H1 (cell line): ENCODE measurements around the gene ACTR8.

ENCODE experiments used
- POLR2AphosphoS5 ChIP-seq: IDR thresholded peaks from 2 replicates; pipeline ENCODE4 v1.6.1; 2011; ENCODE audit warnings: low read depth, low read length
- TF ChIP-seq, protein P1 (sequence below): IDR thresholded peaks from 2 replicates; pipeline ENCODE4 v1.6.1; 2011; ENCODE audit warnings: low read depth, mild to moderate bottlenecking, low read length; ENCODE audit not compliant: insufficient read depth
- TF ChIP-seq, protein P2 (sequence below), 3 experiments: IDR thresholded peaks; 1 replicate in 2 of 3; 2 replicates in 1 of 3; pipeline versions ENCODE4 v1.5.1 to v1.6.1; 2011; ENCODE audit warnings: low read length in 3 of 3, mild to moderate bottlenecking in 3 of 3, inconsistent platforms in 2 of 3, low read depth in 1 of 3, moderate library complexity in 1 of 3; ENCODE audit not compliant: insufficient read depth in 1 of 3; ENCODE audit errors: control extremely low read depth in 1 of 3

DNA sequence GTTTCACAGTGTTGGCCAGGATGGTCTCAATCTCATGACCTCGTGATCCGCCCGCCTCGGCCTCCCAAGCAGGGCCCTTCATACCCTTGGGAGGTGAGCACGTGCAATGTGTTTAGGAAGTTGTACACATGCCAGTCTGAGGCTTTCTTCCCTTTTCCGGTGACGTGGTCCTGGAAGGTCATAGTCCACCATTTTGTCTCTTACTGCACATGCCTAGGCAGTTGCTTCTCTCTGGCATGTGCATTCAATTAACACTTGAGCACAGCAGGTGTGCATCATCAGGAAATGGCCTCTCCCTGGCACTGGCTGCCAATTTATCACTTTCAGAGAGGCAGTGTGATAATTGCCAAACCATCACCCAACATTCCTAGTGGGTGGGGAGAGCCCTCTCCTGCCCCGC, 31.4 kb upstream of the ACTR8 start:
- TF ChIP-seq, protein P1, sequence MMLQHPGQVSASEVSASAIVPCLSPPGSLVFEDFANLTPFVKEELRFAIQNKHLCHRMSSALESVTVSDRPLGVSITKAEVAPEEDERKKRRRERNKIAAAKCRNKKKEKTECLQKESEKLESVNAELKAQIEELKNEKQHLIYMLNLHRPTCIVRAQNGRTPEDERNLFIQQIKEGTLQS = no peak
- TF ChIP-seq, protein P2, sequence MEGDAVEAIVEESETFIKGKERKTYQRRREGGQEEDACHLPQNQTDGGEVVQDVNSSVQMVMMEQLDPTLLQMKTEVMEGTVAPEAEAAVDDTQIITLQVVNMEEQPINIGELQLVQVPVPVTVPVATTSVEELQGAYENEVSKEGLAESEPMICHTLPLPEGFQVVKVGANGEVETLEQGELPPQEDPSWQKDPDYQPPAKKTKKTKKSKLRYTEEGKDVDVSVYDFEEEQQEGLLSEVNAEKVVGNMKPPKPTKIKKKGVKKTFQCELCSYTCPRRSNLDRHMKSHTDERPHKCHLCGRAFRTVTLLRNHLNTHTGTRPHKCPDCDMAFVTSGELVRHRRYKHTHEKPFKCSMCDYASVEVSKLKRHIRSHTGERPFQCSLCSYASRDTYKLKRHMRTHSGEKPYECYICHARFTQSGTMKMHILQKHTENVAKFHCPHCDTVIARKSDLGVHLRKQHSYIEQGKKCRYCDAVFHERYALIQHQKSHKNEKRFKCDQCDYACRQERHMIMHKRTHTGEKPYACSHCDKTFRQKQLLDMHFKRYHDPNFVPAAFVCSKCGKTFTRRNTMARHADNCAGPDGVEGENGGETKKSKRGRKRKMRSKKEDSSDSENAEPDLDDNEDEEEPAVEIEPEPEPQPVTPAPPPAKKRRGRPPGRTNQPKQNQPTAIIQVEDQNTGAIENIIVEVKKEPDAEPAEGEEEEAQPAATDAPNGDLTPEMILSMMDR (IDR thresholded peaks at IDR 0.05; ENCODE audit: control extremely low read depth in 1 of 3, insufficient read depth in 1 of 3, low read depth in 1 of 3, low read length in 3 of 3) = no peak
- no peak for TF ChIP-seq POLR2AphosphoS5
